Suprapubic skin (tissue), 4 donors: ENCODE data around the gene CHCHD4. TPM values are rescaled to one million over a fixed set of nuclear protein-coding genes. Genes with fewer than 3 reads are reported as not detected.
"Not testable (repeated sequence)": the region's sequence is repeated elsewhere in the genome, so short reads cannot be mapped to it uniquely, and the experiment has no call there.

Source experiments
- DNase-seq, 2 donors: peaks; one replicate each; pipeline ENCODE4 v3.0.0-alpha.2; 2019; ENCODE audit warnings: low spot score in 2 of 2
- H3K27ac ChIP-seq: fragments of 200-600 bp; sonication (generic); one replicate; pipeline ENCODE4 v1.5.1; 2019
- H3K27me3 ChIP-seq: fragments of 200-600 bp; sonication (generic); one replicate; pipeline ENCODE4 v1.5.1; 2019
- H3K36me3 ChIP-seq: fragments of 200-600 bp; sonication (generic); one replicate; pipeline ENCODE4 v1.5.1; 2019
- H3K4me1 ChIP-seq: fragments of 200-600 bp; sonication (generic); one replicate; pipeline ENCODE4 v1.5.1; 2019
- H3K4me3 ChIP-seq: fragments of 200-600 bp; sonication (generic); one replicate; pipeline ENCODE4 v1.5.1; 2019; ENCODE audit warnings: mild to moderate bottlenecking
- H3K9me3 ChIP-seq: fragments of 200-600 bp; sonication (generic); one replicate; pipeline ENCODE4 v1.5.1; 2019
- CTCF ChIP-seq, 2 donors: fragments of 200-600 bp in 1 of 2; fragments of 450-650 bp in 1 of 2; sonication (generic) in 1 of 2; IDR thresholded peaks; one replicate each; pipeline ENCODE4 v1.5.1; 2016 to 2019; ENCODE audit warnings: antibody characterized with exemption in 2 of 2, mild to moderate bottlenecking in 1 of 2, moderate library complexity in 1 of 2
- EP300 ChIP-seq: sonication (generic); formaldehyde crosslinking; IDR thresholded peaks from one replicate; pipeline ENCODE4 v1.6.1; 2017; ENCODE audit warnings: antibody characterized with exemption
- POLR2A ChIP-seq, 2 donors: fragments of 450-650 bp; IDR thresholded peaks; one replicate each; pipeline ENCODE4 v1.6.1; 2017; ENCODE audit warnings: antibody characterized with exemption in 2 of 2, mild to moderate bottlenecking in 2 of 2, moderate library complexity in 2 of 2
- POLR2AphosphoS5 ChIP-seq, 3 donors: sonication (generic); formaldehyde crosslinking; IDR thresholded peaks; one replicate each; pipeline ENCODE4 v1.6.1; 2017; ENCODE audit warnings: antibody characterized with exemption in 3 of 3
- WGBS: methylation state at CpG from one replicate; pipeline ENCODE4 v1.1.5; 2018; 5-methylcytosine and 5-hydroxymethylcytosine counted together
- total RNA-seq, 4 donors: library from RNA; depleted of rRNA; stranded (reverse); fragments of >200 nt; gene quantifications; one replicate each; pipeline ENCODE4 v1.1.0, GENCODE V29; 2016

Gene CHCHD4
- total RNA-seq, 4 donors from 2014 or later, result 11.3 to 16.7 (median 12.5) TPM

DNA sequence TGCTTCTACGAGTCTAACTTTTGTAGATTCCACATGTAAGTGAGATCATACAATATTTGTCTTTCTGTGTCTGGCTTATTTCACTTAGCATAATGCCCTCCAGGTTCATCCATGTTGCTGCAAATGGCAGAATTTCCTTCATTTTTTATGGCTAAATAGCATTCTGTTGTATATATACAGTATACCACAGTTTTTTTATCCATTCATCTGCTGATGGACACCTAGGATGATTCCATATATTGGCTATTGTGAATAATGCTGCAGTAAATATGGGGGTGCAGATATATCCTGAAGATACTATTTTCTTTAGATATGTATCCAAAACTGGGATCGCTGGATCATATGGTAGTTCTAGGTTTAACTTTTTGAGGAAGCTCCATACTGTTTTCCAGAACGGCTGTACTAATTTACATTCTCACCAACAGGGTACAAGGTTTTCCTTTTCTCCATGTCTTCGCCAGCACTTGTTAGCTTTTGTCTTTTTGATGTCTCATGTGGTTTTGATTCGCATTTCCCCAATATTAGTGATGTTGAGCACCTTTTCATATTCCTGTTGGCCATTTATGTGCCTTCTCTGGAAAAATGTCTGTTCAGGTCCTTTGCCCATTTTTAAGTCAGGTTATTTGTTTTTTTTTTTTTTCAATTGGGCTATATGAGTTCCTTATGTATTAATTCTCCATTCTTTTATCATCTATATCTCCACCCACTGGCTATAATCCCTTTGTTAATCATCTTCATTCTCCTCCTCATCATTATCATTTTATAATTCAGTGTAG is 26.9 kb downstream of the CHCHD4 start:
- Histone ChIP-seq H3K27ac (no peak overlapping the region), H3K27me3 (no peaks in the 10 kb centered on the region), H3K36me3 (no peaks in the 10 kb centered on the region), H3K4me1 (no peaks in the 10 kb centered on the region), H3K9me3 (no peaks in the 10 kb centered on the region), H3K4me3 (no peak overlapping the region)
- TF ChIP-seq EP300 (no peak), POLR2A (IDR thresholded peaks at IDR 0.05) (no peak), CTCF (IDR thresholded peaks at IDR 0.05) (no peak), POLR2AphosphoS5 (IDR thresholded peaks at IDR 0.05) (no peak)
- 94% methylated on average over 5 of the region's 5 CpGs for WGBS
- no peak for DNase-seq

DNA sequence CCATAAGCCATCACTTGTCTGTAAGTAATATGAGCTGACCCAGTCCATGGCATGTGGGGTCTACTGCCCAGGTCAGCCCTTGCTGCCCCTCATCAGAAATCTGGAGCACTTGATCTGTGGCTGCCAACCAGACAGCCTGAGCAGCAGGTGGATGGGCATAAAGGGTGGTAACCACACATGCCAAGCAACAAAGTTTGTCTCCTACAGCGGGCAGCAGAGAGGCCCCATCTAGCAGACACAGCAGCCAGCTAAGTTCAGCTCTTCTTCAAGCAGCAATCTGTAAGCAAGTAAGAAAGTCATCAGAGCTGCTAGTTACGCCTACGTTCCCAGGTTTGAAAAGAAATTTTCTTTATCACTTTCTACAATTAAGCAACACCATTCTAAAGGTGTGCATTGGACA is 27.9 kb downstream of the CHCHD4 start:
- Histone ChIP-seq H3K4me1 (no peaks in the 10 kb centered on the region), H3K36me3 (no peaks in the 10 kb centered on the region), H3K27me3 (no peaks in the 10 kb centered on the region), H3K9me3 (no peaks in the 10 kb centered on the region), H3K27ac (no peak overlapping the region), H3K4me3 (no peak overlapping the region)
- DNase-seq, result no peak
- TF ChIP-seq POLR2A (IDR thresholded peaks at IDR 0.05) (no peak), EP300 (no peak), POLR2AphosphoS5 (IDR thresholded peaks at IDR 0.05) (no peak), CTCF (IDR thresholded peaks at IDR 0.05) (no peak)
- 87% methylated on average over 3 of the region's 3 CpGs for WGBS

- Histone ChIP-seq H3K27ac (no peak overlapping the region), H3K4me1 (no peaks in the 10 kb centered on the region), H3K36me3 (no peaks in the 10 kb centered on the region), H3K9me3 (no peaks in the 10 kb centered on the region), H3K27me3 (no peaks in the 10 kb centered on the region), H3K4me3 (no peak overlapping the region)
- no peak for DNase-seq
- TF ChIP-seq EP300 (no peak), POLR2A (IDR thresholded peaks at IDR 0.05) (no peak), CTCF (IDR thresholded peaks at IDR 0.05) (no peak), POLR2AphosphoS5 (IDR thresholded peaks at IDR 0.05) (no peak)
Observed at GRCh38 chr3:14093831-14094230, 30.8 kb downstream of the CHCHD4 start.

DNA sequence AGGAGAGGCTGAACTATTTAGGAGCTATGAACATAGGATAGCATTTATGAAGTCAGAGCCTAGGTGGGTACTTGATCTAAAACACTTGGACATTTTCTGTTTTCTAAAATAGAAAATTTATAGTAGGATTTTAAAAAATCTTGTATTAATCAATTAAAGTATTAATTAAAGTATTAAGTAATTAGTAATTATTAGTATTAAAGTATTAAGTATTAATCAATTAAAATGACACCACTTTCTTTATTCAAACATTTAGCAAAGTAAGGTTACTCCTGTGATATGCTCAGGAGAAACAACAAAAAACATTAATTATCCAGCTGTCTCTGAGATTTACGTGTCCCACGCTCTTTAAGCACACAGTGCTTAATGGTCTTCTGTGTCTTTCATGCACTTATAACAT is 32.2 kb downstream of the CHCHD4 start:
- no peaks in the 10 kb centered on the region for H3K4me1 ChIP-seq
- 92% methylated on average over 2 of the region's 2 CpGs for WGBS
- DNase-seq, result no peak
- H3K9me3 ChIP-seq, result no peaks in the 10 kb centered on the region
- H3K4me3 ChIP-seq, result no peak overlapping the region
- no peaks in the 10 kb centered on the region for H3K27me3 ChIP-seq
- TF ChIP-seq POLR2AphosphoS5 (IDR thresholded peaks at IDR 0.05) (no peak), POLR2A (IDR thresholded peaks at IDR 0.05) (no peak), CTCF (IDR thresholded peaks at IDR 0.05) (no peak), EP300 (no peak)
- no peak overlapping the region for H3K27ac ChIP-seq
- H3K36me3 ChIP-seq, result no peaks in the 10 kb centered on the region

DNA sequence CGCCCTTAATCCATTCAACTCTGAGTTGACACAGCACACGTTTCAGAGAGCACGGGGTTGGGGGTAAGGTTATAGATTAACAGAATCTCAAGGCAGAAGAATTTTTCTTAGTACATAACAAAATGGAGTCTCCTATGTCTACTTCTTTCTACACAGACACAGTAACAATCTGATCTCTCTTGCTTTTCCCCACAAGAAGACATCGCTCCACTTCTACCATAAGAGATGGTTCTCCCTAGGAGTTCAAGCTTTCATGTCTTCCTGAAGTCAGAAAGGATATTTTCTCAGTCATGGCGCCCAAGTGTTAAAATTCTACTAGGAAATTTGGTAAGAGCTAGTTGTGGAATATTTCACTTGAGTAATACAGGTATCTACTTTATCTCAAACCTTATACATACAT is 32.7 kb downstream of the CHCHD4 start:
- not testable (repeated sequence) for H3K36me3 ChIP-seq, H3K4me1 ChIP-seq, H3K27me3 ChIP-seq, H3K27ac ChIP-seq, DNase-seq, H3K4me3 ChIP-seq, H3K9me3 ChIP-seq
- WGBS, result 91% methylated on average over 2 of the region's 5 CpGs

DNA sequence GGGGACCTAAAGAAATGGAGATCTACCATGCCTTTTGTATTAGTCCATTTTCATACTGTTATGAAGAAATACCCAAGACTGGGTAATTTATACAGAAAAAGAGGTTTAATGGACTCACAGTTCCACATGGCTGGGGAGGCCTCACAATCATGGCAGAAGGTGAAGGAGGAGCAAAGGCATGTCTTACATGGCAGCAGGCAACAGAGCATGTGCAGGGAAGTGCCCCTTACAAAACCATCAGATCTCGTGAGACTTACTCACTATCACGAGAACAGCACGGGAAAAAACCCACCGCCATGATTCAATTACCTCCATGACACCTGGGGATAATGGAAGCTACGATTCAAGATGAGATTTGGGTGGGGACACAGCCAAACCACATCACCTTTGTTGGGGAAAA is 37.2 kb downstream of the CHCHD4 start:
- H3K27me3 ChIP-seq, DNase-seq, H3K4me3 ChIP-seq, H3K27ac ChIP-seq, H3K9me3 ChIP-seq, H3K4me1 ChIP-seq, H3K36me3 ChIP-seq: not testable (repeated sequence)
- 85% methylated on average over 5 of the region's 5 CpGs for WGBS
